ENCODE data around the gene E2F1. TPM values are rescaled to one million over a fixed set of nuclear protein-coding genes. Genes with fewer than 3 reads are reported as not detected.

Gene E2F1
- total and polyA plus RNA-seq, 2 experiments from 2014 or later: 12.1 to 42.6 TPM

- H3K36me3 Mint-ChIP-seq (ENCODE audit: low read depth): peaks cover 14% of the 10 kb centered on the region
- Histone ChIP-seq H2AFZ (no peak overlapping the region), H3K9me2 (ENCODE audit: insufficient read depth) (no peaks in the 10 kb centered on the region), H3K36me3 (ENCODE audit: insufficient read depth) (no peaks in the 10 kb centered on the region), H3K27ac (ENCODE audit: low read depth) (no peak overlapping the region), H3K4me3 (no peak overlapping the region), H3K27me3 (ENCODE audit: insufficient read depth) (no peaks in the 10 kb centered on the region), H4K20me1 (replicated peaks; ENCODE audit: insufficient read depth) (no peaks in the 10 kb centered on the region), H3F3A (replicated peaks; ENCODE audit: low read depth) (no peaks in the 10 kb centered on the region), H3K79me2 (replicated peaks; ENCODE audit: insufficient read depth) (no peaks in the 10 kb centered on the region), H3K4me2 (no peak overlapping the region), H3K4me1 (ENCODE audit: insufficient read depth) (peaks cover 7% of the 10 kb centered on the region)
- no peak for DNase-seq (ENCODE audit: low spot score)
- no peak for ATAC-seq
- H3K27me3 Mint-ChIP-seq (ENCODE audit: insufficient read depth, low read depth, poor library complexity): peaks cover 10% of the 10 kb centered on the region
- H3K4me1 Mint-ChIP-seq: peaks cover 14% of the 10 kb centered on the region; the same call in 2 of the 3 replicates
- no peak overlapping the region for H3K27ac Mint-ChIP-seq
- H3K9me3 Mint-ChIP-seq: peaks cover 32% of the 10 kb centered on the region
- TF ChIP-seq NANOG (IDR thresholded peaks at IDR 0.05; ENCODE audit: borderline replicate concordance) (no peak), ZNF331 (CRISPR knock-in tag; IDR thresholded peaks at IDR 0.05; ENCODE audit: low read depth) (no peak), EZH2 (IDR thresholded peaks at IDR 0.05; ENCODE audit: low read depth, unreplicated experiment) (no peak), CTCF (conservative IDR thresholded peaks at IDR 0.05; ENCODE audit: low read depth in 2 of 2) (no peak), REST (IDR thresholded peaks at IDR 0.05; ENCODE audit: unreplicated experiment) (no peak), ZNF114 (CRISPR knock-in tag; IDR thresholded peaks at IDR 0.05) (no peak), ZNF462 (CRISPR knock-in tag; IDR thresholded peaks at IDR 0.05) (no peak), JUNB (IDR thresholded peaks at IDR 0.05; ENCODE audit: unreplicated experiment) (no peak), STAT1 (IDR thresholded peaks at IDR 0.05; ENCODE audit: unreplicated experiment) (no peak)
- H3K4me3 Mint-ChIP-seq: no peak overlapping the region
Observed at GRCh38 chr20:33696448-33696847, 10.3 kb upstream of the E2F1 start.
